HCEC 1CT (cell line): ENCODE data around the gene CYP2A7.
"Not testable (repeated sequence)": the region's sequence is repeated elsewhere in the genome, so short reads cannot be mapped to it uniquely, and the experiment has no call there.

Experiments used
- DNase-seq: peaks from one replicate; pipeline ENCODE4 v3.0.0-alpha.2; 2017

The CYP2A7 gene

GRCh38 chr19:40896843-40897789 lies 15.1 kb upstream of the CYP2A7 start:
- DNase-seq = peak; percentile 45

- no peak for DNase-seq
Observed at GRCh38 chr19:40896418-40896796, 14.4 kb upstream of the CYP2A7 start.

GRCh38 chr19:40893112-40893511 lies 11.1 kb upstream of the CYP2A7 start:
- DNase-seq = no peak

- DNase-seq = no peak
Observed at GRCh38 chr19:40889366-40889765, 7.3 kb upstream of the CYP2A7 start.

- no peak for DNase-seq
Observed at GRCh38 chr19:40888191-40888590, 6.2 kb upstream of the CYP2A7 start.

GRCh38 chr19:40884187-40884931 lies 2.3 kb upstream of the CYP2A7 start:
- not testable (repeated sequence) for DNase-seq

GRCh38 chr19:40879349-40879748 lies 2.7 kb downstream of the CYP2A7 start:
- not testable (repeated sequence) for DNase-seq

GRCh38 chr19:40875526-40875951 lies 6.5 kb downstream of the CYP2A7 start:
- not testable (repeated sequence) for DNase-seq

GRCh38 chr19:40874874-40875273 lies 7.2 kb downstream of the CYP2A7 start:
- DNase-seq = not testable (repeated sequence)

- DNase-seq = not testable (repeated sequence)
Observed at GRCh38 chr19:40873873-40874272, 8.2 kb downstream of the CYP2A7 start.

- DNase-seq = no peak
Observed at GRCh38 chr19:40872209-40872608, 9.8 kb downstream of the CYP2A7 start.

- no peak for DNase-seq
Observed at GRCh38 chr19:40867701-40868100, 14.3 kb downstream of the CYP2A7 start.

- DNase-seq = not testable (repeated sequence)
Observed at GRCh38 chr19:40864739-40865496, 17.1 kb downstream of the CYP2A7 start.

GRCh38 chr19:40862785-40863184 lies 19.2 kb downstream of the CYP2A7 start:
- peak; percentile 1 for DNase-seq

GRCh38 chr19:40862333-40862732 lies 19.7 kb downstream of the CYP2A7 start:
- DNase-seq = no peak

GRCh38 chr19:40858109-40858508 lies 23.9 kb downstream of the CYP2A7 start:
- no peak for DNase-seq

GRCh38 chr19:40852467-40853152 lies 29.4 kb downstream of the CYP2A7 start:
- not testable (repeated sequence) for DNase-seq

GRCh38 chr19:40850277-40850676 lies 31.8 kb downstream of the CYP2A7 start, which contains the start of gene CYP2A6:
TSS of gene CYP2A6 (minus strand) at chr19:40850447. CDS start at chr19:40850426, 21 bp downstream.
- not testable (repeated sequence) for DNase-seq

GRCh38 chr19:40846722-40847121 lies 35.3 kb downstream of the CYP2A7 start:
- not testable (repeated sequence) for DNase-seq

GRCh38 chr19:40843653-40844052 lies 38.4 kb downstream of the CYP2A7 start:
- not testable (repeated sequence) for DNase-seq

GRCh38 chr19:40842997-40843652 lies 38.9 kb downstream of the CYP2A7 start:
- not testable (repeated sequence) for DNase-seq

- DNase-seq = not testable (repeated sequence)
Observed at GRCh38 chr19:40842012-40842411, 40.0 kb downstream of the CYP2A7 start.
